IPS-18a (cell line): Measurements from ENCODE around the gene SLX4IP.

Source experiments
- H3K27ac ChIP-seq: one replicate; pipeline ENCODE4 v1.5.1; 2013; ENCODE audit warnings: low read length
- H3K27me3 ChIP-seq: one replicate; pipeline ENCODE4 v1.6.1; 2013; ENCODE audit warnings: mild to moderate bottlenecking, low read length; ENCODE audit not compliant: control insufficient read depth, insufficient read depth
- H3K36me3 ChIP-seq: one replicate; pipeline ENCODE4 v1.6.1; 2013; ENCODE audit warnings: low read depth, low read length; ENCODE audit not compliant: control insufficient read depth
- H3K4me1 ChIP-seq: one replicate; pipeline ENCODE4 v1.6.1; 2013; ENCODE audit warnings: low read depth, low read length; ENCODE audit not compliant: control insufficient read depth
- H3K4me3 ChIP-seq: one replicate; pipeline ENCODE4 v1.5.1; 2013; ENCODE audit warnings: low read length
- H3K9ac ChIP-seq: one replicate; pipeline ENCODE4 v1.6.1; 2013; ENCODE audit warnings: mild to moderate bottlenecking, low read length, moderate library complexity
- H3K9me3 ChIP-seq: one replicate; pipeline ENCODE4 v1.6.1; 2013; ENCODE audit warnings: low read depth, low read length; ENCODE audit not compliant: control insufficient read depth

Gene SLX4IP

GRCh38 chr20:10642856-10643559 is 207.9 kb downstream of the SLX4IP start:
- no peak overlapping the region for H3K9ac ChIP-seq
- H3K9me3 ChIP-seq = no peaks in the 10 kb centered on the region
- peaks cover 96% of the 10 kb centered on the region for H3K36me3 ChIP-seq
- no peaks in the 10 kb centered on the region for H3K27me3 ChIP-seq
- H3K4me3 ChIP-seq = no peak overlapping the region
- no peak overlapping the region for H3K27ac ChIP-seq
- peaks cover 20% of the 10 kb centered on the region for H3K4me1 ChIP-seq

- Histone ChIP-seq H3K27ac (no peak overlapping the region), H3K9me3 (no peaks in the 10 kb centered on the region), H3K27me3 (no peaks in the 10 kb centered on the region), H3K4me1 (peaks cover 20% of the 10 kb centered on the region), H3K36me3 (peaks cover 96% of the 10 kb centered on the region), H3K9ac (no peak overlapping the region), H3K4me3 (no peak overlapping the region)
These were observed 208.4 kb downstream of the SLX4IP start for GRCh38 chr20:10643560-10643873.

GRCh38 chr20:10644458-10645204 is 209.5 kb downstream of the SLX4IP start:
- Histone ChIP-seq H3K9ac (no peak overlapping the region), H3K9me3 (no peaks in the 10 kb centered on the region), H3K27ac (no peak overlapping the region), H3K4me1 (peaks cover 21% of the 10 kb centered on the region), H3K36me3 (peaks cover 94% of the 10 kb centered on the region), H3K4me3 (no peak overlapping the region), H3K27me3 (no peaks in the 10 kb centered on the region)

GRCh38 chr20:10645205-10645570 is 210.1 kb downstream of the SLX4IP start:
- no peaks in the 10 kb centered on the region for H3K9me3 ChIP-seq
- H3K27ac ChIP-seq = no peak overlapping the region
- no peak overlapping the region for H3K4me3 ChIP-seq
- peaks cover 94% of the 10 kb centered on the region for H3K36me3 ChIP-seq
- H3K27me3 ChIP-seq = no peaks in the 10 kb centered on the region
- no peak overlapping the region for H3K9ac ChIP-seq
- peaks cover 26% of the 10 kb centered on the region for H3K4me1 ChIP-seq

GRCh38 chr20:10646006-10646405 is 210.9 kb downstream of the SLX4IP start:
- no peaks in the 10 kb centered on the region for H3K27me3 ChIP-seq
- no peak overlapping the region for H3K4me3 ChIP-seq
- no peaks in the 10 kb centered on the region for H3K9me3 ChIP-seq
- peaks cover 94% of the 10 kb centered on the region for H3K36me3 ChIP-seq
- no peak overlapping the region for H3K9ac ChIP-seq
- no peak overlapping the region for H3K27ac ChIP-seq
- H3K4me1 ChIP-seq = peaks cover 32% of the 10 kb centered on the region

- H3K4me3 ChIP-seq = no peak overlapping the region
- H3K27ac ChIP-seq = no peak overlapping the region
- no peak overlapping the region for H3K9ac ChIP-seq
- H3K4me1 ChIP-seq = peaks cover 32% of the 10 kb centered on the region
- no peaks in the 10 kb centered on the region for H3K9me3 ChIP-seq
- peaks cover 94% of the 10 kb centered on the region for H3K36me3 ChIP-seq
- no peaks in the 10 kb centered on the region for H3K27me3 ChIP-seq
These were observed 211.8 kb downstream of the SLX4IP start for GRCh38 chr20:10646886-10647420.

- Histone ChIP-seq H3K4me3 (no peak overlapping the region), H3K27ac (no peak overlapping the region), H3K27me3 (no peaks in the 10 kb centered on the region), H3K9ac (no peak overlapping the region), H3K36me3 (peaks cover 92% of the 10 kb centered on the region), H3K9me3 (no peaks in the 10 kb centered on the region), H3K4me1 (peaks cover 32% of the 10 kb centered on the region)
These were observed 212.4 kb downstream of the SLX4IP start for GRCh38 chr20:10647471-10647870.

GRCh38 chr20:10647909-10648308 is 212.8 kb downstream of the SLX4IP start:
- H3K27ac ChIP-seq = no peak overlapping the region
- H3K4me1 ChIP-seq = peaks cover 32% of the 10 kb centered on the region
- H3K36me3 ChIP-seq = peaks cover 92% of the 10 kb centered on the region
- H3K27me3 ChIP-seq = no peaks in the 10 kb centered on the region
- H3K4me3 ChIP-seq = no peak overlapping the region
- no peaks in the 10 kb centered on the region for H3K9me3 ChIP-seq
- H3K9ac ChIP-seq = no peak overlapping the region

- Histone ChIP-seq H3K27me3 (no peaks in the 10 kb centered on the region), H3K9ac (no peak overlapping the region), H3K36me3 (peaks cover 85% of the 10 kb centered on the region), H3K4me3 (no peak overlapping the region), H3K4me1 (peaks cover 34% of the 10 kb centered on the region), H3K27ac (no peak overlapping the region), H3K9me3 (no peaks in the 10 kb centered on the region)
These were observed 213.5 kb downstream of the SLX4IP start for GRCh38 chr20:10648651-10649050.

GRCh38 chr20:10649080-10649796 is 214.1 kb downstream of the SLX4IP start:
- no peaks in the 10 kb centered on the region for H3K9me3 ChIP-seq
- H3K4me3 ChIP-seq = peak overlapping the region; percentile 1
- H3K9ac ChIP-seq = no peak overlapping the region
- H3K36me3 ChIP-seq = peaks cover 79% of the 10 kb centered on the region
- no peaks in the 10 kb centered on the region for H3K27me3 ChIP-seq
- H3K4me1 ChIP-seq = peaks cover 39% of the 10 kb centered on the region
- no peak overlapping the region for H3K27ac ChIP-seq

- Histone ChIP-seq H3K4me3 (peak overlapping the region; percentile 1), H3K27ac (no peak overlapping the region), H3K9me3 (no peaks in the 10 kb centered on the region), H3K27me3 (no peaks in the 10 kb centered on the region), H3K9ac (no peak overlapping the region), H3K4me1 (peaks cover 45% of the 10 kb centered on the region), H3K36me3 (peaks cover 73% of the 10 kb centered on the region)
These were observed 214.7 kb downstream of the SLX4IP start for GRCh38 chr20:10649797-10650160.
